HepG2 (cell line): ENCODE data around the gene TACO1. TPM values are rescaled to one million over a fixed set of nuclear protein-coding genes. Genes with fewer than 3 reads are reported as not detected.

Experiments used
- BCL3 ChIP-seq: sonication (generic); formaldehyde crosslinking; IDR thresholded peaks from 2 replicates; pipeline ENCODE4 v1.5.1; 2020; ENCODE audit warnings: mild to moderate bottlenecking, missing genetic modification reagents, moderate library complexity
- EED ChIP-seq: sonication (generic); formaldehyde crosslinking; IDR thresholded peaks from 2 replicates; pipeline ENCODE4 v1.5.0; 2020; ENCODE audit warnings: mild to moderate bottlenecking, missing genetic modification reagents
- FOXO4 ChIP-seq: sonication (generic); formaldehyde crosslinking; conservative IDR thresholded peaks from 2 replicates; pipeline ENCODE4 v1.8.1; 2023; ENCODE audit warnings: missing genetic modification reagents
- GABPB1 ChIP-seq: IDR thresholded peaks from 2 replicates; pipeline ENCODE4 v1.6.1; 2016; ENCODE audit warnings: mild to moderate bottlenecking, missing genetic modification reagents, moderate library complexity, missing compliant biosample characterization
- MAZ ChIP-seq, 2 experiments: sonication (generic) in 1 of 2; formaldehyde crosslinking in 1 of 2; IDR thresholded peaks; 2 replicates each; pipeline versions ENCODE4 v1.5.0 to v1.6.1; 2012 to 2020; ENCODE audit warnings: low read depth in 2 of 2, mild to moderate bottlenecking in 2 of 2, borderline replicate concordance in 1 of 2, improper control_type of control experiment in 1 of 2, low read length in 1 of 2, missing genetic modification reagents in 1 of 2, moderate library complexity in 1 of 2
- MZF1 ChIP-seq: sonication (generic); formaldehyde crosslinking; IDR thresholded peaks from 2 replicates; pipeline ENCODE4 v1.8.1; 2023; ENCODE audit warnings: mild to moderate bottlenecking, missing genetic modification reagents, borderline replicate concordance
- PAWR ChIP-seq: sonication (generic); formaldehyde crosslinking; IDR thresholded peaks from 2 replicates; pipeline ENCODE4 v1.4.0; 2020; ENCODE audit warnings: missing genetic modification reagents, mild to moderate bottlenecking, borderline replicate concordance
- SMAD1 ChIP-seq: sonication (generic); formaldehyde crosslinking; IDR thresholded peaks from 2 replicates; pipeline ENCODE4 v1.4.0; 2020; ENCODE audit warnings: missing genetic modification reagents, low read depth, mild to moderate bottlenecking, borderline replicate concordance
- THAP11 ChIP-seq: IDR thresholded peaks from 2 replicates; pipeline ENCODE4 v1.6.1; 2016; ENCODE audit warnings: missing biosample characterization, missing genetic modification reagents
- ZBTB14 ChIP-seq: sonication (generic); formaldehyde crosslinking; IDR thresholded peaks from 2 replicates; pipeline ENCODE4 v1.4.0; 2020; ENCODE audit warnings: missing genetic modification reagents
- ZFP37 ChIP-seq: sonication (generic); formaldehyde crosslinking; IDR thresholded peaks from 2 replicates; pipeline ENCODE4 v1.4.0; 2020; ENCODE audit warnings: missing genetic modification reagents, borderline replicate concordance
- ZNF180 ChIP-seq: sonication (generic); formaldehyde crosslinking; IDR thresholded peaks from 2 replicates; pipeline ENCODE4 v1.4.0; 2020; ENCODE audit warnings: low read depth, missing genetic modification reagents, borderline replicate concordance
- ZNF224 ChIP-seq: sonication (generic); formaldehyde crosslinking; IDR thresholded peaks from 2 replicates; pipeline ENCODE4 v1.5.0; 2020; ENCODE audit warnings: mild to moderate bottlenecking, missing genetic modification reagents
- ZNF232 ChIP-seq: sonication (generic); formaldehyde crosslinking; IDR thresholded peaks from 2 replicates; pipeline ENCODE4 v1.4.0; 2020; ENCODE audit warnings: missing genetic modification reagents, borderline replicate concordance
- ZNF253 ChIP-seq: sonication (generic); formaldehyde crosslinking; IDR thresholded peaks from 2 replicates; pipeline ENCODE4 v1.8.0; 2022; ENCODE audit warnings: mild to moderate bottlenecking, missing genetic modification reagents, borderline replicate concordance
- ZNF274 ChIP-seq: sonication (generic); formaldehyde crosslinking; IDR thresholded peaks from 2 replicates; pipeline ENCODE4 v1.5.1; 2020; ENCODE audit warnings: mild to moderate bottlenecking, missing genetic modification reagents
- ZNF614 ChIP-seq: IDR thresholded peaks from 2 replicates; pipeline ENCODE4 v1.6.1; 2018; ENCODE audit warnings: missing biosample characterization, missing genetic modification reagents, inconsistent platforms, borderline replicate concordance
- polyA plus RNA-seq, 8 experiments: library from polyadenylated mRNA; depleted of rRNA in 3 of 8; stranded (reverse) in 7 of 8; unstranded in 1 of 8; fragments of >200 nt; fragmentation: Illumina TruSeq in 4 of 8; extraction: Trizol in 4 of 8; gene quantifications; 2 replicates each; pipeline versions ENCODE4 v1.2.1 to v1.2.3, GENCODE V29; 2011 to 2016; ENCODE audit warnings: low read depth in 4 of 8, missing spikeins in 1 of 8, mixed read lengths in 1 of 8; ENCODE audit not compliant: insufficient read depth in 1 of 8
- total RNA-seq, 5 experiments: library from RNA; depleted of rRNA; stranded (reverse); fragments of >200 nt; fragmentation: Illumina TruSeq; extraction: Trizol; gene quantifications; 2 replicates each; pipeline ENCODE4 v1.2.3, GENCODE V29; 2016; ENCODE audit warnings: low read depth in 1 of 5
- TF ChIP-seq, protein P1 (sequence below): sonication (generic); formaldehyde crosslinking; IDR thresholded peaks from 2 replicates; pipeline ENCODE4 v1.4.0; 2020; ENCODE audit warnings: missing genetic modification reagents, borderline replicate concordance
- TF ChIP-seq, protein P2 (sequence below): IDR thresholded peaks from 2 replicates; pipeline ENCODE4 v1.6.1; 2012; ENCODE audit warnings: inconsistent platforms

The TACO1 gene
- total and polyA plus RNA-seq, 2 of the 13 experiments (the other 11 are each of a cell fraction or from before 2014, with no cell fraction given) = 34.7 to 53.6 TPM

- 0 out of 2 replicates have a peak, but pooled peaks have one; percentile 14 for TF ChIP-seq BCL3 (CRISPR knock-in tag)
- TF ChIP-seq, protein P1, sequence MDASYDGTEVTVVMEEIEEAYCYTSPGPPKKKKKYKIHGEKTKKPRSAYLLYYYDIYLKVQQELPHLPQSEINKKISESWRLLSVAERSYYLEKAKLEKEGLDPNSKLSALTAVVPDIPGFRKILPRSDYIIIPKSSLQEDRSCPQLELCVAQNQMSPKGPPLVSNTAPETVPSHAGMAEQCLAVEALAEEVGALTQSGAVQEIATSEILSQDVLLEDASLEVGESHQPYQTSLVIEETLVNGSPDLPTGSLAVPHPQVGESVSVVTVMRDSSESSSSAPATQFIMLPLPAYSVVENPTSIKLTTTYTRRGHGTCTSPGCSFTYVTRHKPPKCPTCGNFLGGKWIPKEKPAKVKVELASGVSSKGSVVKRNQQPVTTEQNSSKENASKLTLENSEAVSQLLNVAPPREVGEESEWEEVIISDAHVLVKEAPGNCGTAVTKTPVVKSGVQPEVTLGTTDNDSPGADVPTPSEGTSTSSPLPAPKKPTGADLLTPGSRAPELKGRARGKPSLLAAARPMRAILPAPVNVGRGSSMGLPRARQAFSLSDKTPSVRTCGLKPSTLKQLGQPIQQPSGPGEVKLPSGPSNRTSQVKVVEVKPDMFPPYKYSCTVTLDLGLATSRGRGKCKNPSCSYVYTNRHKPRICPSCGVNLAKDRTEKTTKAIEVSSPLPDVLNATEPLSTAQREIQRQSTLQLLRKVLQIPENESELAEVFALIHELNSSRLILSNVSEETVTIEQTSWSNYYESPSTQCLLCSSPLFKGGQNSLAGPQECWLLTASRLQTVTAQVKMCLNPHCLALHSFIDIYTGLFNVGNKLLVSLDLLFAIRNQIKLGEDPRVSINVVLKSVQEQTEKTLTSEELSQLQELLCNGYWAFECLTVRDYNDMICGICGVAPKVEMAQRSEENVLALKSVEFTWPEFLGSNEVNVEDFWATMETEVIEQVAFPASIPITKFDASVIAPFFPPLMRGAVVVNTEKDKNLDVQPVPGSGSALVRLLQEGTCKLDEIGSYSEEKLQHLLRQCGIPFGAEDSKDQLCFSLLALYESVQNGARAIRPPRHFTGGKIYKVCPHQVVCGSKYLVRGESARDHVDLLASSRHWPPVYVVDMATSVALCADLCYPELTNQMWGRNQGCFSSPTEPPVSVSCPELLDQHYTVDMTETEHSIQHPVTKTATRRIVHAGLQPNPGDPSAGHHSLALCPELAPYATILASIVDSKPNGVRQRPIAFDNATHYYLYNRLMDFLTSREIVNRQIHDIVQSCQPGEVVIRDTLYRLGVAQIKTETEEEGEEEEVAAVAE (CRISPR knock-in tag) = 0 out of 2 replicates have a peak, but pooled peaks have one; percentile 29
- no peak for TF ChIP-seq ZNF253
- TF ChIP-seq GABPB1 (CRISPR knock-in tag) = peak; percentile 38; the same call in 1 of the 2 replicates
- TF ChIP-seq ZNF180 (CRISPR knock-in tag) = no peak
- TF ChIP-seq ZFP37 (CRISPR knock-in tag) = no peak
- TF ChIP-seq ZNF614 = peak; percentile 38; the same call in 1 of the 2 replicates
- TF ChIP-seq ZNF232 (CRISPR knock-in tag) = 0 out of 2 replicates have a peak, but pooled peaks have one; percentile 21
- peak; percentile 27; the same call in 1 of the 2 replicates for TF ChIP-seq ZNF274 (CRISPR knock-in tag)
- TF ChIP-seq MAZ (IDR thresholded peaks at IDR 0.05; ENCODE audit: borderline replicate concordance, low read depth, low read length) = 0 out of 2 replicates have a peak, but pooled peaks have one; percentile 23
- no peak for TF ChIP-seq MAZ (CRISPR knock-in tag; IDR thresholded peaks at IDR 0.05; ENCODE audit: low read depth)
- TF ChIP-seq THAP11 (CRISPR knock-in tag) = peak; percentile 14; the same call in 1 of the 2 replicates
- TF ChIP-seq ZNF224 (CRISPR knock-in tag) = no peak
- 0 out of 2 replicates have a peak, but pooled peaks have one; percentile 81 for TF ChIP-seq FOXO4 (CRISPR knock-in tag)
- TF ChIP-seq MZF1 (CRISPR knock-in tag) = no peak
- TF ChIP-seq SMAD1 (CRISPR knock-in tag) = no peak
- no peak for TF ChIP-seq PAWR (CRISPR knock-in tag)
- TF ChIP-seq, protein P2, sequence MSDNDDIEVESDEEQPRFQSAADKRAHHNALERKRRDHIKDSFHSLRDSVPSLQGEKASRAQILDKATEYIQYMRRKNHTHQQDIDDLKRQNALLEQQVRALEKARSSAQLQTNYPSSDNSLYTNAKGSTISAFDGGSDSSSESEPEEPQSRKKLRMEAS = peak; percentile 42
- no peak for TF ChIP-seq EED
- TF ChIP-seq ZBTB14 (CRISPR knock-in tag) = peak; percentile 59; the same call in 1 of the 2 replicates
Measured at GRCh38 chr17:63622574-63623390, 22.1 kb downstream of the TACO1 start (continued).
